HG03045 (cell line): Measurements from ENCODE around the gene RABGAP1L.

Experiments
- ATAC-seq: cut with Tn5 transposase; IDR thresholded peaks from one replicate; pipeline ENCODE4 v1.9.1; 2021; ENCODE audit warnings: mild to moderate bottlenecking, moderate library complexity; ENCODE audit not compliant: unreplicated experiment

RABGAP1L gene

DNA sequence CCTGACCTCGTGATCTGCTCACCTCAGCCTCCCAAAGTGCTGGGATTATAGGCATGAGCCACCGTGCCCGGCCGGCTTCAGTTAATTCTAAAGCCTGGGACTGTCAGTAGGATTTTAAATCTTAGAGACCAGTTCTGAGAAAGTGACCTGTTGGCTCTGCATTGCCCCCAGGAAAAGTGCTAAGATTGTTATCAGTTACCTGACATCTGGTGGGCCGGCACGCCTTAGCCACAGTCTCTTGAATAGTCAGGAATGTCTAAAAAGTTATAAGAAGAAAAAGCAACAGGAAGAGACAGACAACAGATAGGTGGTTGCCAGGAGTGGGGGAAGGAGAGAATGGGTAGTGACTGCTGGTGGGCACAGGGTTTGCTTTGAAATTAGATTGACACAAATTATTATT, 35.1 kb downstream of the RABGAP1L start:
- ATAC-seq = no peak

DNA sequence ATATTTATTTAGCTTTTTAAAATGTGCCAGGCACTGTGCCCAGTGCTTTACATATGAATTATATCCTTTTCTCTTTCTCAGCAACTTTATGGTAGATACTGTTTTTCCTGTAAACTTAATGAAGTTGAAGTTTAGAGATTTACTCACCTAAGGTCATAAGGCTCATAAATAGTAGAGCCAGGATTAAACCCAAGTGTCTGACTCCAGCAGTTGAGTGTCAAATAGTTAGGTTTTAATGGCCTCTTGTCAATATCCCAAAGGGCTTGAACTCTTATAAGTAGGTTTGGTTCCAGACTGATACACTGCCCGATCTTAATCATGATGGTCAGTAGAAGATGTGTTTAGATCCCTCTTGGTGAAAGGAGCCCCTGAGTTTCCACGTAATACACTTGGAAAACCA, 37.8 kb downstream of the RABGAP1L start:
- ATAC-seq = no peak

DNA sequence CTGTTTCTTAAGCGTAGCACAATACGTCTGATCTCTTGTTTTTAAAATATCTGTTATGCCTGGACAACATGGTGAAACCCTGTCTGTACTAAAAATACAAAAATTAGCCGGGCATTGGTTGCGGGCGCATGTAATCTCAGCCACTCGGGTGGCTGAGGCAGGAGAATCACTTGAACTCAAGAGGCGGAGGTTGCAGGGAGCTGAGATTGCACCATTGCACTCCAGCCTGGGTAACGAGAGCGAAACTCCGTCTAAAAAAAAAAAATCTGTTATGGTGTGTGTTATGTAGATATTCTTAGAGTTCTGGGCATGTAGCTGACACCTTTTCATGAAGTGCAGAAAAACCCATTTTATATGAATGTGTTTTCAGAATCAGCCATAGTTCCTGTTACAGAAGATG, 38.2 kb downstream of the RABGAP1L start:
- no peak for ATAC-seq

DNA sequence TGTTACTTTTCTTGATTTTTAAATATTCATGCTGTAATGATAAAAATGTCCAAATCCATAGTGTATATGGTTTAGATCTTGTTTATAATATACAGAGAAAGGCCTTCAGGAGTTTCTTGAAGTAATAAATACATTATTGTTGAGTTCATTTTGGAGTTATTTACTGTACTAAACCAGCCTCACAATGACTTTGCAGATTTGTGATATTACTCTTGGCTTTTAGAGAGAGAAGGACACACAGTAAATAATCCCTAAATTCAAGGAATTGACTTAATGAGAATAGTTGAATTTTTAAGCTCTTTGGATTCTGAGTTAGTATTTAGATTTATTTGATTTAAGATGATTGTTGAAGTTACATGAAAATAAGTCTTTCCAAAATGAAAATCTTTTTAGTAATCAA, 38.9 kb downstream of the RABGAP1L start:
- ATAC-seq = no peak

DNA sequence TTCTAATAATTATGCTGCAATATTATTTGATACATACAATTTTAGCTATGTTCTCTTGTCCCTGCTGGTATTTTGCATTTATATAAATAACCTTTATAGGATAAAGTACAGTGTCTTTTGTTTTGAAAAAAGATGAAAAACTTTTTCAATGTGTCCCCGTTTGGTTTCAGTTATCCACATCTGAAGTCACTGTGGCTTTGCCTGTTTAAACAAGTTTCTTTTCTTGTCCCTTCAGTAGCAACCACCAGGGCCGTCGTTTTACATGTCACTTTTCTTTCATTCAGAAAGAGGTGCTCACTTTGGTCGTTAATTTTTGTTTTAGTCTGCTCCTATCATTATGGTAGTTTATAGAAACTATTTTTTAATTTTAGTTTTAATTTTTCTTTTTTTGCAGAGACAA, 41.4 kb downstream of the RABGAP1L start:
- no peak for ATAC-seq

DNA sequence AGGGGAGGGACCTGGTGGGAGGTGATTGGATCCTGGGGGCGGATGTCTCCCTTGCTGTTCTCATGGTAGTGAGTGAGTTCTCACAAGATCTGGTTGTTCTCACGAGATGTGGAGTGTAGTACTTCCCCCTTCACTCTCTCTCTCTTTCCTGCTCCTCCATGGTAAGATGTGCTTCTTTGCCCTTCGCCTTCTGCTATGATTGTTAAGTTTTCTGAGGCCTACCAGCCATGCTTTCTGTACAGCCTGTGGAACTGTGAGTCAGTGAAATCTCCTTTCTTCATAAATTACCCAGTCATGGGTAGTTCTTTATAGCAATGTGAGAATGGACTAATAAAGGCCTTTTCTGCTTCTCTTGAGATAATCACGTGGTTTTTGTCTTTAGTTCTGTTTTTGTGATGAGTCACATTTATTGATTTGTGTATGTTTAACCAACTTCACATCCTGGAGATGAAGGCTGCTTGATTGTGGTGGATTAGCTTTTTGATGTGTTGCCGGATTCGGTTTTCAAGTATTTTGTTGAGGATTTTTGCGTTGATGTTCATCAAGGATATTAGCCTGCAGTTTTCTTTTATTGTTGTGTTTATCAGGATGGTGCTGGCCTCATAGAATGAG, 45.5 kb downstream of the RABGAP1L start:
- no peak for ATAC-seq

DNA sequence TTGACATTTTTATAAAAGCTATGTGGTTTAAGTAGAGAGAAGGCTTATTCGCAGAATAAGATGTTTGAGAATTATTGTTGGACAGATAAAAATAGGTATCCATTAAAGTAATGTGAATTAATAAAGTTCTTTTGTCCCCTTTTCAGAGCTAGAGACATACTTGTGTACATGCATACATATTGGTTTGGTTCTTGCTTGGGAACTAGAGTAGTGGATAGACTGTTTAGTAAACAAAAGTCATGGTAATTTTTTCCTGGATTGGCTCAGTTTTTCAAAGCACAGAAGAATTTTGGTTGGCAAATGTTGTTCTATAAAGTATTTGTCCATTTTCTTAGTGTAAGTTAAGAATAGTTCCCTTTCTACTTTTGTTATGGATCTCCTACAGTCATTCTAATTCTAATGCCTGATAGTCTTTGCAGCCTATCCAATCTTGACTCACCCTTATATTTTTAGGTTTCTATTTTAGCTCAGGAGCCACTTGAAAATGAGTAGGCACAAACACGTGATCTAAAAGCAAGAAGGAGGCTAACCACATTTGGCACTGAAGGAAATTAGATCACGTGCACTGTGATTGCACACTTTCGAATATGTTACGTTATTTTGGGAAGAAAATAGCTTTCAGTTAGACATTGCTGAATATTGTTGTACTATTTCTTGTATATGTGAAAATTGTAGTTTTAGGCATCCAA, 47.0 kb downstream of the RABGAP1L start:
- no peak for ATAC-seq

DNA sequence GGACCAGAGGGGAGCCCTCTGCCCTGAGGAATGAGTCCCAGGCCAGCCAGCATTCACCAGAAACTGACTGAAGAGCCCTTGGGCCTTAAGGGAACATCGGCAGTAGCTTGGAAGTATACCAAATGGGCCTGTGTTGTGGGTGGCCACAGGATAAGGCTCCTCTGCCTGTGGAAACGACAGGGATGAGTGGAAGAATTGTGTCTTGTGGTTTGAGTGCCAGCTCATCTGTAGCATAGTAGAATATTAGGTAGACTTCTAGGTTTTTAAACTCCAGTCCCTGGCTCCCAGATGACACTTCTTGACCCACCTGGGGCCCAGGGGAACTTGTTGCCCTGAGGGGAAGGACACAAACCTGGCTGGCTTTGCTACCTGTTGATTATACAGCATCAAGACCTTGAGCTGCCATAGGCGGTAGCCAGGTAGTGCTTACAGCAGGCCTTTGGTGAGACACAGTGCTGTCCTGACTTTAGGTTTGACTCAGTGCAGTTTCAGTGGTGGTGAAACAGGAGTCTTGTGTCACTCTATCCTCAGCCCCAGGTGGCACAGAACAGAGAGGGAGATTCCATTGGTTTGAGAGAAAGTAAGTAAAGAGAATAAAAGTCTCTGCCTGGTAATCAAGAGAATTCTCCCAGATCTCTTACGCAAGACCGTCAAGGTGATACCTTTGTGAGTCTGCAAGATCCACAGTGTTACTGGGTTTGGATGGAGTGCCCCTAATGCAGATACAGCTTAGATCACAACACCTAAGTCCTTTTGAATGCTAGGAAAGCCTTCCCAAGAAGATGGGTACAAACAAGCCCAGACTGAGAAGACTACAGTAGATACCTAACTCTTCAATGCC, 50.2 kb downstream of the RABGAP1L start:
- ATAC-seq = peak; percentile 90

DNA sequence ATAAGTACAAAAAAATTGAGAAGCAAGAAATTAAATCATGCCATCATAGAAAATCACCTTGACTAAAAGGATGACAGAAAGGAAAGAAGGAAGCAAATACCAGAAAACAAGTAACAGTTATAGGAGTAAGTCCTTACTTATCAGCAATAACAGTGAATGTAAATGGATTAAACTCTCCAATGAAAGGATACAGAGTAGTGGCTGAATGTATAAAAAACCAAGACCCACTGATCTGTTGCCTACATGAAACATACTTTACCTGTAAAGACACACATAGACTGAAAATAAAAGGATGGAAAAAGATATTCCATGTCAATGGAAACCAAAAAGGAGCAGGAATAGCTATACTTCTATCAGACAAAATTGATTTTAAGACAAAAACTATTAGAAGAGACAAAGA, 52.2 kb downstream of the RABGAP1L start:
- no peak for ATAC-seq

DNA sequence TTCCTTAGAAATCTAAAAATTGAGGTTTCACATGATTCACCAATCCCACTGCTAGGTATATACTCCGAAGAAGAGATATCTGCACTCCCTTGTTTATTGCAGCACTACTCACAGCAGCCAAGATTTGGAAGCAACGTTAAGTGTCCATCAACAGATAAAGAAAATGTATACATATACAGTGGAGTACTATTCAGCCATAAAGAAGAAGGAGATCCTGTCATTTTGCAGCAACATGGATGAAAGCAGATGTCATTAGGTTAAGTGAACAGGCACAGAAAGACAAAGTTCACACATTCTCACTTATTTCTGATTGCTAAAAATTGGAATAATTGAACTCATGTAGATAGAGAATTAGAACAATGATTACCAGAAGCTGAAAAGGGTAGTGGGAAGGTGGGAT, 56.4 kb downstream of the RABGAP1L start:
- no peak for ATAC-seq

DNA sequence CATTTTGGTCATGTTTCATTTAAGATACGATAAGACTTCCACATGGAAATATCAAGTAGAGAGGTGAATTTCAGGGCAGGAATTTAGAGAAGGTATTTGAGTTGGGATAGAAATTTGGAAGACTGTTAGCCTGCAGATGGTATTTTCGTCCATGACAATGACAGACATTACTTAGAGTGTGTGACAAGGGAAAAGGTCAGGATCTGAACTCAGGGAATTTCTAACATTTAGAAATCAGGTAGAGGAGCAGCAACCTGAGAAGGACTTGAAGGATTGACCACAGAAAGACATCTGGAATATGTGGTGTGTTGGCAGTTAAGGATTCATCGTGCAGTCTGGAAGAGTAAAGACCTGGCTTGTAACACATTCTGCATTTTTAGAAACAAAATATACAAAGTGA, 57.9 kb downstream of the RABGAP1L start:
- no peak for ATAC-seq

DNA sequence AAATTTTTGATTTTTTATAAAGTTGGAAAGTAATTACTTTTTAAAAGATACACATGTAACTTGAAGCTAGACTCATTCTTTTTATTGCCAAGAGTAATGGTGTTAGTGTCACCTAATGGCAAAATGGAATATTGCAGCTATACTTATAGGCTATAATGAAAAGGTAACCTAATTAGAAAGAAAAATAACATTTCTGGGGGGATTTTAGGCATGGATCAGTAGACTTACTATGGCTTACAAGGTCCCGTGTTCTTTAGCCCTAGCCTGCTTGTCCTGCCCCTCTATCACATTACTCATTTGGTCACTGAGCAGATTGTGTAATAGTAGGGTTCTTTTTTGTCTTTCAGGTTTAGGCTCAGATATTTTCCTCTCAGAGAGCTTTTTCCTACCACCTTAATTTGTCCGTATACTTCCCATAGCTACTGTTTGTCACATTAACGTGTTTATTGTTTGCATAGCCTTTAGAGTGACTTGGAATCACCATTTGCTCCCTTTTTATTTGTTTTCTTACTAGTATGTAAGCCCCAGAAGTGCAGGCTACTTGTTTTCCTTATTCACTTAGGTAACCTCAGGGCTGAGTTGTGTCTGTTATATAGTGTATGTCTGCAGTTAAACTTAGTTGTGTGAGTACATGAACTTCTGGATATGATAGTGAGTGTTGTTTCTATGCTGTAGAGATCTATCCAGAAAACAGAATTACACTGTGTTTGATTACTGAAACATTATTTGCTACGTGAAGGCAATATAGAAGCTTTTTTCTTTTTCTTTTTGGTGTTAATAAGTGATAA, 58.7 kb downstream of the RABGAP1L start:
- peak; percentile 36 for ATAC-seq

DNA sequence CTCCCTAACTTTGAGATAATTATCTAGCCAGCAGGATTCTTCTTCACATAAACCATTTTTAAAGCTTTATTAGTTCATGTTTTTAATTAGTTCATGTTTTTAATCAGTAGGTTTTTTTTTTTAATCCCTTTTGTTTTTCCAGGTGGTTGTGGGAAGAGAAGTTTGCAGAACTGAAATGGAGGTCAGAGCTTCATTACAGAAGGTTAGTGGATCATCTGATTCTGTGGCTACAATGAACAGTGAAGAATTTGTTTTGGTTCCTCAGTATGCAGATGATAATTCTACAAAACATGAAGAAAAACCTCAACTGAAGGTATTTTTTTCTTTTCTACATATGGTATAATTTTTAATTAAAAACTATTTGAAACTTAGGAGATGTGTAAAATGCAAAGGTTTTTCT, 59.7 kb downstream of the RABGAP1L start:
- ATAC-seq = no peak

DNA sequence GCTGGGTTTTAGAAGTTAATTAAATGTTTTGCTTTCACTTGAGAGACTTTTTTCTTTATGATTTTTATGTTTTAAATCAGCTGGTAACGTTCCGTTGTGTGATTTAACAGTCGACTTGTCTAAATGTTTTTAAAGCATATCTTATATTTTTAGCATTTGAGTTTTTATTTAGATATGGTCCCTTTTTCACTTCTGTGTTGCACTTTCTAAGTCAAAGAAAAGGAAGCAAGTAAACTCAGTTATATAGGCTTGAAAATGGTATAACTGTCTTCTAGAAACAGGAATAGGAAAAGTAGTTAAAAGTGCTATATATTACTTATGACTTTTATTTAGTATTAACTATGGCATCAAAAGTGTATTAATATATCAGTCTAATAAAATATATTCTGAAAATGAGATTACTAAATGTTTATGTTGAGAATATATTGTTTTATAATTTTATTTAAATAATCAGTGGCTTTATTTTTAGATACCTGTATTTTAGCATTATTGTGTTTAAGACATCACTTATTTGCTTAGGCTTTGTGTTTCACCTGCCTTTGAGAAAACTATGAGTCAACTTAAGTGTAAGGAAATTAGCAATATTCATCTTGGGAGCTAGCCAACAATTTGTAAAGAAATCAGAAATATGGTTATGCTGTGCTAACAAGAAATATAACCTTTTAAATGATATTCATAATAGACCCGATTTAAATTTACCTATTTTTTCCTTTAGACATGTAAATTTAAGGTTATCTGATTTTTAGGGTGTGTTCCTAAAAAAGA, 60.5 kb downstream of the RABGAP1L start:
- no peak for ATAC-seq

DNA sequence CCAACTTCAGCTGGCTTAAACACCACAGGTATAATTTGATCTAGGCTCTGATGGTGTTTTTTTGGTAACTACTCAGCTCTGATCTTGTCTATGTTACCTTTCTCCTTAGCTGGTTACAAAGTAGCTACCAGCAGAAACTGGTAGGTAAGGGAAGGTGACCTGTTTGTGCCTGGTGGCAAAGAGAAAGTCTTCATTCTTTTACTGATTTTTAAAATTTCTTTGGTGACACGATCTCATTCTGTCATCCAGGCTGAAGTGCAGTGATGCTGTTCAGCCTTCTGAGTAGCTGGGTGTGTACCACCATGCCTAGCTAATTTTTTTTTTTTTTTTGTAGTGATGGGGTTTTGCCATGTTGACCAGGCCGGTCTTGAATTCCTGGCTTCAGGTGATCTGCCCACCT, 62.4 kb downstream of the RABGAP1L start:
- ATAC-seq = no peak

DNA sequence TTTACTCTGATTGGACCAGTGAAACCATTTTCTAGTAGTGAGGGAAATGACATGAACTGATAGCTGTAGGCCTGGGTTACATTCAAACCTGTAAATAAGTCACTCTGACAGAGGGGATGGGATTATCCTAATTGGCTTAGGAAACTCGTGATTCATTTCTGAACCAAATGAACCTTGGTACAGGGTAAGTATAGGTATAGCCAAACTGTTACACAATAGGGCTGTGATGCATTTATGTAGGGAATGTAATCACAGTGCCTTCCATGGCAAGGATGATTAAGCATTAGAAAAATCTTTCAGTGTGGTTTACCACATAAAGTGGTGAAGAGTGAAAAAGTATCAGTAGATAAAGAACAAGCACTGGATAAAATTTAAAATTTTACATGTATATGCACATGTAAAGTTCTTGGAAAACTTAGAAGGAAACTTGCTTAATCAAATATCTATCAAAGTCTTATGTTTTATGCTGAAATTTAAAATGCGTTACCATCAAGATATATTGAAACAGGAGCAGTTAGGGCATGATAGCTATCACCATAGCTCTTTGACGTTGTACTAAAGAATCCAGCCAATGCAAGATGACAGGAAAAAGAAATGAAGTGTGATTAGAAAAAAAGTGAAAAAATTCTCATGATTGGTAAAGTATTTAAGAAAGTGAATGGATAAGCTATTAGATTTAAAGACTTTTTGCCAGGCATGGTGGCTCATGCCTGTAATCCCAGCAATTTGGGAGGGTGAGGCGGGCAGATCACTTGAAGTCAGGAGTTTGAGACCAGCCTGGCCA, 63.0 kb downstream of the RABGAP1L start:
- ATAC-seq = no peak

DNA sequence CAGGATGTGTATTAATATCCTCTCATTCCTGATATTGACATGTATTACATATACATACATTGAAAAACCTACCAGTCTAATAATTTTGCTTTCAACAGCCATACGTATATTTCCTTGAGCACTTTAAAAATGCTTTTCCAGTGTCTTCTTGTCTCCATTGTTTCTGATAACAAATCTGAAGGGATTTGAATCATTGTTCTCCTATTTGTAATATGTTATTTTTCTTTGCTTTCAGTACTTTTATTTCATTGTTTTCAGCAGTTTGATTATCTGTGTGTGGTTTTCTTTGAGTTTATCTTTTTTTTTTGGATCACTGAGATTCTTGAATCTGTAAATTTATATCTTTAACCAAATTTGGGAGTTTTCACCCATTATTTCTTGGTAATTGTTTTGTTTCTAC, 65.3 kb downstream of the RABGAP1L start:
- ATAC-seq = no peak

DNA sequence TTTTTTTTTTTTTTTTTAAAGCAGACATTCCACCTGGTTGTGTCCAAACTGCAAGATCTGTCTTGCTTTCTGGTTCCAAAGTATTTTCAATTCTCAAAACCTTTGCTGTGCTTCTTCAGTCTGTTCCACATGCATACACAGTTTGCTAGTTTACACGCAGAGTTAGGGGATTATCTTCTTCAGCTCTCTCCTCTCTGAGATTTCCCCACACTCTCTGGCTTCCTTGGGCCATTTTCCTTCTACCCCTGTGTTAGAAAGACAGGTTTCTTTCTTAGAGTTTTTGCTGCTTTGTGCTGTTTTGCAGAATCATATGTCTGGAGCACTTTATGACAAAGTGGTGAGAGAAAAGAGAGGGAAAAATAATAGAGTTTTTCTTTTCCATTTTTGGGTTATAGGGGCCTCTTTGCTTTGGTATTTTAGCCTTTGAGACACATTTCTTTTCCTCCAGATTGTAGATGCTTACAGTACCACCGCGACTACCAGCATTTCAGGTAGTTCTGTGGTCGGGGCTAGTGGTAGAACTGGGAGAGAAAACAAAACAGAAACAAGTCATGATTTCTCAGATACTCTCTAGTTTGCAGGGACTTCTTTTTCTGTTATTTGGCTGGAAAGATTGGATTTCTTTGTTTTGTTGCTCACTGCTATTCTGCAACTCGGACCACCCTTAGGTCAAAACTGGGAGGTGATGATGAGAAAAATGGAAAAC, 66.3 kb downstream of the RABGAP1L start:
- ATAC-seq = peak; percentile 65

DNA sequence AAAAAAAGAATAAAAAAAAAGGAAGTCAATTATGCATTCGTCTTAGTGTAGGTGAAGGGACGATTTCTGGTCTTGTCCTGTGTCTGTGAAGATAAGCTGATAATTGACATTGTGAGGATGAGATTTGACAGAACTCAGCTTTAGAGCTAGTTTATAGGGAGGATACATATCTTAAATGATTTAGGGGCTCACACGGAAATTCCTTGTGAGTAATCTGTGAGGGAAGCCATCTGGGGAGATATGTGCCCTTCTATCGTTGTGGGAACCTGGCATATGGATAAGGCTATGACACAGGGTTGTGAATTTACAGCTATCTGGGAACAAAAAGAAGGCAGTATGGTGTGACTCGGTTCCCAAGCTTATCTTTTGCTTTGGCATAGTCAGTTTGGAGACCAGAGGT, 71.1 kb downstream of the RABGAP1L start:
- ATAC-seq = no peak
